ENCODE results near the gene DLGAP1.
"Not testable (repeated sequence)": the region's sequence is repeated elsewhere in the genome, so short reads cannot be mapped to it uniquely, and the experiment has no call there.

GRCh38 chr18:3580523-3581025, 874.5 kb downstream of the DLGAP1 start:
- not testable (repeated sequence) for TF ChIP-seq CTCF (IDR thresholded peaks at IDR 0.05; ENCODE audit: low read depth, low read length, missing input control); TAF1 (conservative IDR thresholded peaks at IDR 0.05)

Measured in liver (tissue), 3 donors.